Measurements from ENCODE around the gene PYGL. TPM values are rescaled to one million over a fixed set of nuclear protein-coding genes. Genes with fewer than 3 reads are reported as not detected.
A peak's percentile ranks its signal among the peaks of the same experiment; 100 is the strongest.

Gene PYGL
- total and polyA plus RNA-seq, 2 experiments from 2014 or later: 36.6 to 59.0 TPM

DNA sequence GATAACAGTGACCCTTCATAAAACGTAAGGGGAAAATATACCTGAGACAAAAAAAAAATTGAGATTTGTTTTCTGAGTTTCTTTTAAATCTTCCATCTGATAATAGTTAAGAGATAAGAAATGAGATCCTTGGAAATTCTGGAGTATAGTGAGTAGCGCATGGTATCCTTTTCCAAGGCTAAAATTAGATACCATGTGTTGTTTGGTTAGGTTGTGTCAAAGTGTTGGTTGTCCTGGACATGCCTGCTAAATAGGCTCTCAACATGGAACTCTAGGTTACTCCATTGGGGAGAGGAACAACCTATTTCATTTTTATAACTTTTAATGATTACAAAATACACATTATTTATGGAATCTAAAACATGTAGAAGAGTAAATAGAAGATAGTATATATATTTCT, 14.8 kb downstream of the PYGL start:
- Histone ChIP-seq H3K36me3 (no peaks in the 10 kb centered on the region), H3K4me1 (ENCODE audit: low read depth) (no peaks in the 10 kb centered on the region), H3K9me3 (ENCODE audit: low read depth) (no peaks in the 10 kb centered on the region), H3K4me3 (no peak overlapping the region), H3K27me3 (no peaks in the 10 kb centered on the region), H3K27ac (no peak overlapping the region)
- TF ChIP-seq, protein P1, sequence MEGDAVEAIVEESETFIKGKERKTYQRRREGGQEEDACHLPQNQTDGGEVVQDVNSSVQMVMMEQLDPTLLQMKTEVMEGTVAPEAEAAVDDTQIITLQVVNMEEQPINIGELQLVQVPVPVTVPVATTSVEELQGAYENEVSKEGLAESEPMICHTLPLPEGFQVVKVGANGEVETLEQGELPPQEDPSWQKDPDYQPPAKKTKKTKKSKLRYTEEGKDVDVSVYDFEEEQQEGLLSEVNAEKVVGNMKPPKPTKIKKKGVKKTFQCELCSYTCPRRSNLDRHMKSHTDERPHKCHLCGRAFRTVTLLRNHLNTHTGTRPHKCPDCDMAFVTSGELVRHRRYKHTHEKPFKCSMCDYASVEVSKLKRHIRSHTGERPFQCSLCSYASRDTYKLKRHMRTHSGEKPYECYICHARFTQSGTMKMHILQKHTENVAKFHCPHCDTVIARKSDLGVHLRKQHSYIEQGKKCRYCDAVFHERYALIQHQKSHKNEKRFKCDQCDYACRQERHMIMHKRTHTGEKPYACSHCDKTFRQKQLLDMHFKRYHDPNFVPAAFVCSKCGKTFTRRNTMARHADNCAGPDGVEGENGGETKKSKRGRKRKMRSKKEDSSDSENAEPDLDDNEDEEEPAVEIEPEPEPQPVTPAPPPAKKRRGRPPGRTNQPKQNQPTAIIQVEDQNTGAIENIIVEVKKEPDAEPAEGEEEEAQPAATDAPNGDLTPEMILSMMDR (IDR thresholded peaks at IDR 0.05; ENCODE audit: low read depth, low read length): no peak
- DNase-seq (ENCODE audit: low read depth in 1 of 2, low spot score in 1 of 2): no peak

DNA sequence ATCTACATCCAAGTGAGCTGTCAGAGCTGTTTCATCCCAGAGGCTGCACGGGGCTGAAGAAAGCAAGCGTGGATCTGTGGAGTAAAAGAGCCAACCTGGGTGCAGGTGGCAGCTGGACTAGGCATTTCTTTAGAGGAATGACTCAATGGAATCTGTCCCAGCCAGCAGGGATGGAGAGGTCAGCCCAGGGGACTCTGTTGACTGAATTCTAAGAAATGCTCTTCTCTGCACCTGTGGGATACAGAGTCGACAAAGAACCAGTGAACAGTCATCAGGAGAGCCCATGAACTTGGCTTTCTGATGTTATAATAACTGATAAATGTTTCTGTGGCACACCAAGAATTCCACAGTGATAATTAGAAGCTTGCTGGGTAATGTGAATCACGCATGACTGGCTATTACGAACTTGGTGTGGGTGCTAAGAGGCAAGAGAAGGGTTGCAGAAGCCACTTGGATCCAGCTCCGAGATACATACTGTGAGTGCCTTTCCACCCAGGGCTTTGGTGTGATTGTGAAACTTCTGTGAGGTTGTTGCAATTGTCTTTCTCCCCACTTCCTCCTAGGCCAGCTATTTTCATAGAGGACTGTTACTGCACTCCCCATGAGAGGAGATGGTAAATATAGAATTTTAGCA, 16.2 kb downstream of the PYGL start:
- TF ChIP-seq, protein P1 (IDR thresholded peaks at IDR 0.05; ENCODE audit: low read depth, low read length): no peak
- Histone ChIP-seq H3K4me1 (ENCODE audit: low read depth) (no peaks in the 10 kb centered on the region), H3K4me3 (no peak overlapping the region), H3K27ac (no peak overlapping the region), H3K36me3 (no peaks in the 10 kb centered on the region), H3K9me3 (ENCODE audit: low read depth) (no peaks in the 10 kb centered on the region), H3K27me3 (no peaks in the 10 kb centered on the region)
- peak in 1 of 2 donors; percentile 95 for DNase-seq (ENCODE audit: low read depth in 1 of 2, low spot score in 1 of 2)

DNA sequence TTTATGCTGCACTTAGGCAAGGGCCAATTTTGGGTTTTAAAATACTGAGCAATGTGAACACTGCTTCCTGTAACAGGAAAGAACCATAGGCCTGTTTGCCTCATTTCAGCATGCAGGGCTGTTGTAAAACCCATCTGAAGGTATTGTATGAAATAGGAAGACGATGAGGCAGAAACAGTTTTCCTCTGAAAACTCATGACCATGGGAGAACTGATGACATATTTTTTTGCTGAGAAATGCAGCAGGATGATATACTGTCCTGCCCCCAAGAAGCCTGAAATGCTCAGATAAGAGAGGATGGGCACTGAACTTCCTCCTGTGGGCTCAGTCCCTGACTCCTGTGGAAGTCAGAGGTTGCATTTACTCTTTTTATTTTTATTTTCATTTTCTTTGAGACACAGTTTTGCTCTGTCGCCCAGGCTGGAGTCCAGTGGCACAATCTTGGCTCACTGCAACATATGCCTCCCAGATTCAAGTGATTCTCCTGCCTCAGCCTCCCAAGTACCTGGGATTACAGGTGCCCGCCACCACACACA, 17.4 kb downstream of the PYGL start:
- Histone ChIP-seq H3K4me3 (no peak overlapping the region), H3K27ac (no peak overlapping the region), H3K4me1 (ENCODE audit: low read depth) (no peaks in the 10 kb centered on the region), H3K9me3 (ENCODE audit: low read depth) (no peaks in the 10 kb centered on the region), H3K27me3 (no peaks in the 10 kb centered on the region), H3K36me3 (no peaks in the 10 kb centered on the region)
- no peak for DNase-seq (ENCODE audit: low read depth in 1 of 2, low spot score in 1 of 2)
- TF ChIP-seq, protein P1 (IDR thresholded peaks at IDR 0.05; ENCODE audit: low read depth, low read length): no peak

DNA sequence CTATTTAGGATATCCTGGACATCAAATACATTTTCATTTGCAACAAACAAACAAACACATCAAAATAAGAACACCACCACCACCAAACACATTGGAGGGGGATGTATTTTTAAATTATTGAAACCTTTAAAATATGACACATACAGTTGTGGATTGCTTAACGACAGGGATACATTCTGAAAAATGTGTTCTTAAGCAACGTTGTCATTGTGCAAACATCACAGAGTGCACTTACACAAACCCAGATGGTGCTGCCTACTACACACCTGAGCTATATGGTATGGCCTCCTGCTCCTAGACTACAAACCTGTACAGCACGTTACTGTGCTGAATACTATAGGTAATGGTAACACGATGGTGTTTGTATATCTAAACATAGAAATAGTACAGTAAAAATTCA, 19.4 kb downstream of the PYGL start:
- Histone ChIP-seq H3K4me3 (no peak overlapping the region), H3K9me3 (ENCODE audit: low read depth) (no peaks in the 10 kb centered on the region), H3K36me3 (no peaks in the 10 kb centered on the region), H3K27ac (no peak overlapping the region), H3K4me1 (ENCODE audit: low read depth) (peaks cover 4% of the 10 kb centered on the region), H3K27me3 (no peaks in the 10 kb centered on the region)
- no peak for DNase-seq (ENCODE audit: low read depth in 1 of 2, low spot score in 1 of 2)
- TF ChIP-seq, protein P1 (IDR thresholded peaks at IDR 0.05; ENCODE audit: low read depth, low read length): no peak

DNA sequence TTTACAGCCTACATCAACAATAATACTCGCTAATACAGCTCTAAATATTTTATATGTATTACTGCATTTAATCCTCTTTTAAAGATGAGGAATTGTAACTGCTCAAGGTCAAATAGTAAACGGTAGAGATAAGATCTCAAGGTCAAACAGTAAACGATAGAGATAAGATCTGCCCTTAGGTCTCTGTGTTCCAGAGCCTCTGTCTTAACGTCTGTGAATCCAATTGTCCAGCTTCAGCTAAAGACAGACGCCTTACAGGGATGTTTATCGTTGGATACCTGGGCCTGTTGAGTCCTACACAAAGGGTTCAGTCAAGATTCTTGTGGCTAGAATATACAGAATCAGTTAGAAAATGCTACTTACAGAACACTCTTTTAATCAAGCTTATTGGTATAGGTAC, 20.0 kb downstream of the PYGL start:
- Histone ChIP-seq H3K4me1 (ENCODE audit: low read depth) (peaks cover 4% of the 10 kb centered on the region), H3K4me3 (no peak overlapping the region), H3K27me3 (no peaks in the 10 kb centered on the region), H3K9me3 (ENCODE audit: low read depth) (no peaks in the 10 kb centered on the region), H3K27ac (no peak overlapping the region), H3K36me3 (no peaks in the 10 kb centered on the region)
- no peak for DNase-seq (ENCODE audit: low read depth in 1 of 2, low spot score in 1 of 2)
- TF ChIP-seq, protein P1 (IDR thresholded peaks at IDR 0.05; ENCODE audit: low read depth, low read length): no peak

Measured in cardiac muscle cell (in vitro differentiated cells and primary cell).